Measurements from ENCODE around the gene ZNG1C. TPM values are rescaled to one million over a fixed set of nuclear protein-coding genes. Genes with fewer than 3 reads are reported as not detected.
"Not testable (repeated sequence)": the region's sequence is repeated elsewhere in the genome, so short reads cannot be mapped to it uniquely, and the experiment has no call there.

The ZNG1C gene
- total RNA-seq, 6 experiments from 2014 or later, result 14.2 to 19.8 (median 17.9) TPM

GRCh38 chr9:68342265-68343025 lies 100.7 kb downstream of the ZNG1C start:
- H3K4me3 ChIP-seq; DNase-seq; H3K27me3 ChIP-seq; H3K9me3 ChIP-seq; H3K27ac ChIP-seq; H3K4me1 ChIP-seq; H3K36me3 ChIP-seq; intact Hi-C loops (cut with DNase I): not testable (repeated sequence)
- peak; percentile 96 to 100 (median 99) for ATAC-seq
- WGBS (ENCODE audit: insufficient coverage, low coverage, low lambda C conversion rate, missing lambda C conversion rate), result 8% methylated on average over 4 of the region's 10 CpGs
- peak; percentile 12 to 28 (median 20) for TF ChIP-seq CTCF (IDR thresholded peaks at IDR 0.05)

GRCh38 chr9:68343242-68343641 lies 101.5 kb downstream of the ZNG1C start:
- H3K27me3 ChIP-seq; intact Hi-C loops (cut with DNase I); H3K36me3 ChIP-seq; H3K27ac ChIP-seq; ATAC-seq; DNase-seq; H3K4me1 ChIP-seq; H3K4me3 ChIP-seq; H3K9me3 ChIP-seq: not testable (repeated sequence)
- 48% methylated on average over 3 of the region's 4 CpGs for WGBS (ENCODE audit: insufficient coverage, low coverage, low lambda C conversion rate, missing lambda C conversion rate)

GRCh38 chr9:68343992-68344391 lies 102.2 kb downstream of the ZNG1C start:
- DNase-seq; ATAC-seq; intact Hi-C loops (cut with DNase I); H3K27ac ChIP-seq; H3K4me1 ChIP-seq; H3K9me3 ChIP-seq; H3K36me3 ChIP-seq; H3K4me3 ChIP-seq; H3K27me3 ChIP-seq: not testable (repeated sequence)
- no CpG with 5 or more reads among the region's 4 CpGs for WGBS (ENCODE audit: insufficient coverage, low coverage, low lambda C conversion rate, missing lambda C conversion rate)

Other genes starting within 250 kb of the ZNG1C start
- gene FOXD4L3, start 60.9 kb downstream of the ZNG1C start, total RNA-seq, result under 1 TPM in 2 of 6 experiments, not detected in 4; 0.11 to 0.12 TPM
- 1 to 10 TPM; 1.4 to 3.5 (median 2.9) TPM for gene PGM5, start 114.6 kb downstream of the ZNG1C start, total RNA-seq